GM18909 (cell line): ENCODE data around the gene TNPO2.

ENCODE experiments used
- ATAC-seq: cut with Tn5 transposase; IDR thresholded peaks from one replicate; pipeline ENCODE4 v1.9.1; 2021; ENCODE audit warnings: mild to moderate bottlenecking; ENCODE audit not compliant: unreplicated experiment, poor library complexity

Gene TNPO2

DNA sequence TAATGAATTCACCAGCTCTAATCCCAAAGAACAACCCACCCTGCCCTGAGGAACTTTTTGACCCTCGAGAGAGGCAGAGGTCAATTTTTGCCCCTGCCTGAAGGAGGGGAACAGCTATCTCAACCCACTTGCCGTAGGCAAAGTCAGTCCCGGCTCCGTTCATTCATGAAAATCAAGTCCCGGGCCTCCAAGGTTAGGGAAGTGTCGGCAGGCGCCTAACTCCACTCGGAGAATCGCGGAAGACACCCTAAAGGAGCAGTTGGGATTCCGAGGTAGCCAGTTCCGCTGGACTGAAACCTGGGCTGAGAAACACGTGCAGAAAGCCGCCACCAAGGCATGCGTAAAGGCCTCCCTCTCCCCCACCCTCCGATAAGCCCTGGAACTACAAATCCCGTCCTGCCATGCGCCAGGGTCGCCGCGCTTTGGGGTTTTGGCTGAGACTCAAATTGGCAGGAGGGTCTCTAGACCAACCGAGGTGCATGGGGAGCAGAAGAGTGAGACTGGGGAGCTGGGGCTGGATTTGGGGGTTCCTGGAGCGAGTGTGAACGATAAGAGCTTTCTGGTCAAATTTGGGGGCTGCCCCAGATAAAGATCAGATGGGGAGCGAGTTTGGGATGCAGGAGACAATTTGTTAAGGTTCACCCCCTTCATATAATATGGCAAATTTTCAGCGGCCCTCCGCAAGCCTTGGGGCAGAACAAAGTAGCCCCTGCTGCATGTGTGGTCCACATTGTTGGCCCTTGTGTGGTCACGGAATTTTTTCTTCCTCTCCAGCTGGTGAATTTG, at the start of gene TNPO2:
TNPO2 (minus strand) TSS at position 292 of the 786 bp plus-strand sequence. CDS start 2,955 bp downstream, outside the sequence.
- ATAC-seq: no peak

DNA sequence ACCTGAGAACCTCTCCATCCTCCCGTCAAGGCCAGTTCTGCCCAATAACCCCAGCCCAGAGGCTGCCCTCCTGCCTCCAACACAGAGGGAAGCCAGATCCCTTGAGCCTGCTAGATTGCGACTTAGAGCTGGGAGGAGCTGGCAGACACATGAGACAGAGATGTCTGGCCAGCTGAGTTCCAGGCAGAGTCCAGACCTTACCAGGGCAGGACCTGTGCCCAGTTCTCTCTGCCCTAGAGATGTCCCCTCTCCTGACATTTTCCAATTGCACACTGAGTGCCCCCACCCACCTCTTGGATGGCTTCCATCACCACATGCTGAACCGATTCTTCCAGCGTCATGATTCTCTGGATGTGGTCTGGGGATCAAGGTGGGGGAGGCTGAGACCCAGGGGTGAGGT, 48.6 kb upstream of the TNPO2 start:
- ATAC-seq: no peak

DNA sequence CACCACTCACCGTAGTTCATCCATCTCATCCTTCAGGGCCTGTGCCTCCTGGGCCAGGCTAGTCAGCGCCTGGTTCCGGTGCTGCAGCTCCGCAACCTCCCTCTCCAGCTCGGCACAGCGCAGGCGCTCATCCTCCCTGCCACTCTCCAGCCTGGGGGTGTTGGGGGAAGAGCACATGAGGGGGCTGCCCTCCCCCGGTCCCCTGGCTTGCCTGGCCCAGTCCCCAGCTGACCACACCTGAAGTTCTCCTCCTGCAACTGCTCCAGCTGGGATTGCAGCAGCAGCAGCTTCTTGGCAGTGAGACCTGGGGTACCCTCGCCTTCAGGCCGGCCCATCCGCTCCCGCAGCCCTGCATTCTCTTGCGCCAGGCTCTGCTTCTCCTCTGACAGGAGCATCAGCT, 47.2 kb upstream of the TNPO2 start:
- ATAC-seq: no peak

DNA sequence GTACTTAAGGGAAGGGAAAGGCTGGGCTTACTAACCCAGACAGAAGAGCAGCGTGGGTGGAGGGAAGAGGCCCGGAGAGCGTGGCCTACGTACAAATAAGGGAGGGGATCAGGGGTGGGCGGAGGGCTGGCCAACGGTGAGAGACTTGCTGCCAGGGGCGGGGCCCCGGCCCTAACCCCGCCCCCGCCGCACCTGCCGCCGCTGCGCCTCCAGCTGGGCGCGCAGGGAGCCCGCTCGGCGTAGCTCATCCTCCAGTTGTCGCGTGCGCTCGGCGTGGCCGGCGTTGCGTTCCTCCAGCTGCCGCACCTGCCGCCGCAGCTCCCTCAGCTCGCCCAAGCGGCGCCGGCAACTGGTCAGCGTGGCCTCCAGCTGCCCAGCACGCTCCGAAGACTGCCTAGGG, 46.0 kb upstream of the TNPO2 start:
- no peak for ATAC-seq

DNA sequence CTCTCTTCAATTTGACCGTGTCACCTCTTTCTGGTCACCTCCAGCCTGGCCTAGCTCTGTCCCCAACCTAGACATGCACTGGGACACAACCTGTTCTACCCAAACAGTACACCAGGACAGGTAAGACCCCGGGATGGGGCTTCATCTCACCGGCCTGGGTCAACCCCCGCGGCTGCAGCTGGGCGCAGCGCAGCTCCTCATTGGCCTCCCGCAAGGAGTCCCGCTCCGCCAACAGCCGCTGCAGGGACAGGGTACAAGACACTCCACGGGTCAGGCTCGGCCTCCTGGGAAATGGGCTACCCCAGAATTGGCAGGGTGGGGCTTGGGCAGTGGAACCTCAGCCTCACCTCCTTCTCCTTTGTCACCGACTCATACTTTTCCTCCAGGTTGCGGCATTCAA, 43.9 kb upstream of the TNPO2 start:
- no peak for ATAC-seq

DNA sequence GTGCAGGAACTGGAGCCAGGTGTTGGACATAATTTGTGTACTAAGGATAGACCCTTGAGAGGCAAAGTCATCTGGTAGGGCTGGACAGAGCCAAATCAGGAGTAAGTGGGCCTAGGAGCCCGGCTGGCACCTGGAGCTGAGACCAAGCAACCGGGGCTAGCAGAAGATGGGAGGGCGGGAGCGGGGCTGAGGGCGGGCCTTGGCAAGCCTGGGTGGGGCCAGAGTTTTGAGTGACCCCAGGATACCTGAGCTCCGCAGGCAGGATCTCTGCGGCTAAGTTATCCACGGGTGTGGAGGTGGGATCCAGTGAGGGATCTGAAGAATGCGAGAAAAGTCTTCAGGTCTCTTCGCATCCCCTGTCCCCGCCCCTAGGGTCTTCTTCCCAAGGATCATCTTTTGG, 43.4 kb upstream of the TNPO2 start:
- ATAC-seq: no peak

DNA sequence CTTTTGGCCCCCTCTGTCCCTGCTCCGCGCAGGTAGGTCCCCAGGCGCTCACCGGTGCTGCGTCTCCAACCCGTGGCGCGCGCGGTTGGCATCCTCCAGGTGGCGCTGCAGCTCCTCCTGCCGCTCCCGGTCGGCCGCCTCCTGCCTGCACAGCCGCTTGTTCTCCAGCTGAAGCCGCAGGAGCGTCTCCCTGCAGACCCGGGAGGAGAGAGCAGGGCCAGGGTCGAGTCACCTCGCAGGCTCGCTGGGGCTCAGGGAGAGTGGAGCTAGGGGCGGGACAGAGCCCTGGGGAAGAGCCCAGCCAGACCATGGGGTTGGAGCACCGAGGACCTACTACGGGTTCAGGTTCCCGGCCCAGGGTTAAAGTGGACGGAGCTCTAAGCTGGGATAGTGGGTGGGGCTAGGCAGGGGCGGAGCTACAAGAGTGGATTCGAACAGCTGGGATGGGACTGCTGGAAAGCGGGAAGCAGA, 42.4 kb upstream of the TNPO2 start:
- ATAC-seq: no peak

DNA sequence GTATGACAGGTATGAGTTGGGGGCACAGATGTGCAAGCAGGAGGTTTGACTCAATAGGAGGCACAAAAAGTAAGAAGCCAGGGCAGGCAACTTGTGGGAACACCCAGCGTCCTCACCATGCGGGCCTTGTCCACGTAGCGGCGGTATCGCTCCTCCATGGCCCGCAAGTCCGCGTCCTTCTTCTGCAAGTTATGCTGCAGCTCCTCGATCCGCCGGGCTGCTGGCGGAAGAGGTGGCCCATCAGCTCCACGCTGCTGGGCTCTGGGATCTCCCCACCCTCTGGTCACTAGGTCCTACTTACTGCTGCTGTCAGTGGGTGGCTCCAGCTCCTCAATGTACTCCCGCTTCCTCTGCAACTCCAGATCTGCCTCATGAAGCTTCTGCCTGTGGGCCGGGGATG, 41.0 kb upstream of the TNPO2 start:
- ATAC-seq: no peak

DNA sequence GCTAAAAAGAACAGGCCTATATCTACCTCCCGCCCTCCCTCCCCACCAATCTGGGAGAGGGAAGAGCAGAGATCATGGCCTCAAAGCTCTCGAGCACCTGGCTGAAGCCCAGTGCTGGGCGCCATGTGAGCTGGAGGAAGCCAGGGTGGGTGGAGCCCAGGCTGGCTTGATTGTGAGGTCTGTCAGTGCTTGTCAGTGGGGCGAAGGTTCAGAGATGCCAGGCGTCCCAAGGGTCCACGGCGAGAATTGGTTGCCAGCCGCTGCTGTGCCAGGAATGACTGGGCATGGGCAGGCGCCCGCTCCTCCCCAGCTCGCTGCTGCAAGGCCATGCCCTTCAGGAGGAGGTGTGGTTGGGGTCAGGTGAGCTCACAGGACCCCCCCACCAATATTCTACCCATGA, 39.4 kb upstream of the TNPO2 start:
- ATAC-seq: no peak

DNA sequence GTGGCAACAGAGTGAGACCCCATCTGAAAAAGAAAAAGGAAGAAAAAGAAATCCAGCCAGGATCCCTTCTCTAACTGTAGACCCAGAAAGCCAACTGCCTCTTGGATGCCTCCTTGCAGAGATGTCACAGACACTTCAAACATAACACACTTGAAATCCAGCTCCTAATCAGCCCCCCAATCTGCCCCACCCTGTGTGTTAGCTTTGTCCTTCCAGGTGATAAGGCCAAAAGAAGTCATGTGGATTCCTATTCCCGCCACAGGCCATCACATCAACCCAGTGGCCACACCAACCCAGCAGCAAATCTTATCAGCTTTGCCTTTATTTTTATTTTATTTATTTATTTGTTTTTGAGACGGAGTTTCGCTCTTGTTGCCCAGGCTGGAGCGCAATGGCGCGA, 36.0 kb upstream of the TNPO2 start:
- no peak for ATAC-seq

DNA sequence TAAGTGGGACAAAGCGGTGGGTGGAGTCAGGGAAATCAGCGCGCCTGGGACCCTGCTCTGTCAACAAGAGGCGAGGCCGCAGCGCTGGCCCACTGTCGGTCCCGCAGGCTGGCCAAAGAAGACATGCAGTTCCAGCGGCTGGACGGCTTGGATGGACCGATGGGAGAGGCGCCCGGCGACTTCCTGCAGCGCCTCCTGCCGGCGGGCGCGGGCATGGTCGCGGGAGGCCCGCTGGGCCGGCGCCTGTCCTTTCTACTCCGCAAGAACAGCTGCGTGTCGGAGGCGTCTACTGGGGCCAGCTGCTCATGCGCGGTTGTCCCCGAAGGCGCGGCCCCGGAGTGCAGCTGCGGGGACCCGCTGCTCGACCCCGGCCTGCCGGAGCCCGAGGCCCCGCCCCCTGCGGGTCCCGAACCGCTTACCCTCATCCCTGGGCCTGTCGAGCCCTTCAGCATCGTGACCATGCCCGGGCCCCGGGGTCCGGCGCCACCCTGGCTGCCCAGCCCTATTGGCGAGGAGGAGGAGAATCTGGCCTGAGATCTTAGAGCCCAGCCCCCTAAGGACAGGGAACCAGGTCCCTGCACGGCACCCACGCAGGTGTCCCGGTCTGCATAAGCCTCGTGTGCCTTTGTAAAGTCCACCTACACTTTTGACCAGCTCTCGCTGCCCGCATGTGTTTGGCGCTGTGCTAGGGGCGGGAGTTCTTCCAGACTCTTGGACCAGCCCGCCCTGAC, 34.0 kb upstream of the TNPO2 start:
- no peak for ATAC-seq

DNA sequence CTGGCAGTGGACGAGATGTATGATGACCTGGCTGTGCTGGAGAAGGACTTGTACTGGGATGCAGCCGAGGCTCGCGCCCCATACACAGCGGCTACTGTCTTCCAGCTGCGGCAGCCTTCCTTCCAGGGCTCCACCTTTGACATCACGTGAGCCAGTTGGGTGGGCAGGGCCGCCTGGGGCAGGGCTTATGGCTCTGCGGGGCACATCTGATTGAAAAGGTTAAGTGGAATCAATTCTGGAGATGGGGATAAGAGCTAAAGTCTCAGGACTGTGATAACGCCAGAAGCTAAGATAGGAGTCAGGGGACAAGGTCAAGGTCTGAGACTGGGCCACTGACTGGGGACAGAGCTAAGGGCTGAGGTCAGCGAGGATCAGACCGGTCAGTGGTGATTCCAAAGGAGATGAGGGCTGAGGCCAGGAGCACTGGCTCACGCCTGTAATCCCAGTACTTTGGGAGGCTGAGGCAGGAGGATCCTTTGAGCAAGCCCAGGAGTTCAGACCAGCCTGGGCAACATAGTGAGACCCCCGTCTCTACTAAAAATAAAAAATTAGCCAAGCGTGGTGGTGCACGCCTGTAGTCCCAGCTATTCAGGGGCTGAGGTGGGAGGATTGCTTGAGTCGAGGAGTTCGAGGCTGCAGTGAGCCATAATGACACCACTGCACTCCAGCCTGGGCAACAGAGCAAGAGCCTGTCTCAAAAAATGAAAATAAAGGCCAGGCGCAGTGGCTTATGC, 32.6 kb upstream of the TNPO2 start:
- no peak for ATAC-seq

DNA sequence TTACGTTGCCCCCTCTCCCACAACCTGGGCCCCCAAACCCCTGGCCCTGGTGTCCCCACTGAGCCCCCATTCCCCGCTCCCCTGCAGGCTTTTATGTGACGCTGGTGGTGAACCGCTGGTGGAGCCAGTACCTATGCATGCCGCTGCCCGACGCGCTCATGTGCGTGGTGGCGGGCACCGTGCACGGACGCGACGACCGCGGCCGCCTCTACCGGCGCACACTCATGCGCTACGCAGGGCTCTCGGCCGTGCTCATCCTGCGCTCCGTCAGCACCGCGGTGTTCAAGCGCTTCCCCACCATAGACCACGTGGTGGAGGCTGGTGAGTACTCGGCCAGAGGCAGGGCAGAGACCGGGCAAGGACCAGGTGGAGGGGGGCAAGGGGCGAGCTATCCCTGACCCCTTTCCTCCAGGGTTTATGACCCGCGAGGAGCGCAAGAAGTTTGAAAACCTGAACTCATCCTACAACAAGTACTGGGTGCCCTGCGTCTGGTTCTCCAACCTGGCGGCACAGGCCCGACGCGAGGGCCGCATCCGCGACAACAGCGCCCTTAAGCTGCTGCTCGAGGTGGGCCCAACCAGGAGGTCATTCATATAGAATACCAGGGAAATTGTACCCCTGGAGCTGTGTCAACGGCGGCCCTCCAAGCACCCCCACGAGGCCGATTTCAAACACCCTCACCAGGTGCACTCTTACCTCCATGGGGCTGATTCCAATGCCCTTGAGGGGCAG, 30.9 kb upstream of the TNPO2 start:
- no peak for ATAC-seq

DNA sequence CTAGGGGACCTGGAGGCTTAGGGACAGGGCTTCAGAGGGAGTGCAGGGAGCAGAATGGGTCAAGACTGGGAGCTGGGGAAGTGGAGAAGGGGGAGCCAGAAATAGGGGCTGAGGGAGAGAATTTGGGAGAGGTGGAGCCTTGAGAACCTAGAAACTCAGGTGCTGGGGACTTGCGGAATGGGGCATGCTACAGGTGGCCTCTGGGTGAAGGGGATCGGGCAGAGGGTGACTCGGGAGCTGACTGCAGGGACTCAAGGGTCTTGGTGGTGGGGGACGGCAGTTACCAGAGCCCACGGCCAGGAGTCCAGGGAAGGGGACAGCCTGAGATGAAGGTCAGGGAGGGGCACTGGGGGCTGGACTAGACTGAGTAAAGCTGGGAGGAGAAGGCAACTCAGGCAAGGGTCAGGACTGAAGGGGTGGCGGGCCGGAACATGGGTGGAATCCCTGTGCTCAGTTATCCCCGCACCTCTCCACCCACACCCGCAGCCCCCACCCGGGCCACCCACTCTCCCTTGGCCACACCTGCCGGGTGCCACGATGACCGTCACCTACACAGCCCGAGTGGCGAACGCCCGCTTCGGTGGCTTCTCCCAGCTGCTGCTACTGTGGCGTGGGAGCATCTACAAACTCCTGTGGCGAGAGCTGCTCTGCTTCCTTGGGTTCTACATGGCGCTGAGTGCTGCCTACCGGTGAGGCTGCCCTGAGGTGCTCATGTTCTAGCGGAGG, 28.5 kb upstream of the TNPO2 start:
- ATAC-seq: no peak

DNA sequence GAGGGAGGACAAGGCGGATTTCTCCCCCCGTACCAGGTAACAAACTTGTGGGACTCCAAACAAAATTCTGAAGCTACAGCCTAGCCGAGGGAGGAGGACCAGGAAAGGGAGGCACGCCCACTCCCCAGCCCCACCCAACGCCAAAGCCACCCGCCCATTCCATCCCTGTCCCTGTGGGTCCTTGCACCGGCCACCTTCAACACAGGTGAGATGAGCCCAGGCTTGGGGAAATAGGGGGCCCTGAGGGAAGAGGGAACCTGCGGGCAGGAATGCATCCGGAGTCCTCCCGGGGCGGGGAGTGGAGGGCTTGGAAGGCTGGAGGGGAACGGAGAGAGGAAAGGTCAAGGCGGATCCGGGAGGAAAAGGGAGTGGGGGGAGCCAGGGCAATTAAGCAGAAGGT, 27.9 kb upstream of the TNPO2 start, which contains the start of gene BEST2:
BEST2 (plus strand) TSS at position 157 of the 400 bp plus-strand sequence. CDS start 802 bp downstream, outside the sequence.
- ATAC-seq: no peak

DNA sequence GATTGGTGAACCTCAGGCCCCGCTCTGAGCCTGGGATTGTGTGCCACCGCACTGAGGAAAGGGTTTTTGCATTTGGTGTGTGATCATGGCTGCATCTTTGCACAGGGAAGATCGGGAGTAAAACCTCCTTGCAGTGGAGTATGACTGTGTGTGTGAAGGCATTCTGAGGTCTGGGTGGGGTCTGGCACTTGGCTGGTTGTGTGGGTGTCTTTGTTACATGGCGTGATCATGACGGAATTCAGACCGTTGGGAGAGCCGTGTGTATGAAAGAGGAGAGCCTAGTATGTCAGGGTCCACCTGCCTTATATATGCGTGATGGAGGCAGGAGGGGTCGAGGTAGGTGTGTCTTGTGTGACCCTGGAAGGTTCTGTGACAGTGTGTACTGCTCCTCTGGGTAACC, 27.1 kb upstream of the TNPO2 start:
- no peak for ATAC-seq

DNA sequence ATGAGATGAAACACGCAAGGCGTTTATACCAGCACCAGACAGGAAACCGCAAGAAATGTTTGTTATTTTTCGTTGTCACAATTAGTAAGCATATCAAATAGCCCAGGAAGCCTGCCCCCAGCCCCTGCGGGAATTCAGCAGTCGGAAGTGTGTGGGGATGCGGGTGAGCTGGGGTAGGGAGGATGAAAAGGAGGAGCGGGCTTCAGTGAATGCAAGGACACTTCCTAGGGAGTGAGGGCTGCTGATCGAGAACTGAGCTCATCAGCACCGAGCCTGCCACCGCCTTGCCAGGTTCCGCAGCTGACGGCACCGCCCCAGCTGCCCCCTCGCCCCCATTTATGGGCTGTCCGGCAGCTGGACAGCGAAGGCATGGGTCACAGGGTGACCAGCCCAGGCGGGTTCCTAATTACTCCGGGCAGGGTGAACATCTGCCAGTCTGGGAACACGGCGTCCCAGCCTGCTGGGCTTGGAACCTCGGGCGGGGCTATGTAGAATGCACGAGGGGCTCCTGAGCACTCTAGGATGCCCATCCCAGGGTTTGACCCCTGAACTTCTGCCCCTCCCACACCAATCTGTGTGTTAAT, 26.3 kb upstream of the TNPO2 start:
- ATAC-seq: no peak

DNA sequence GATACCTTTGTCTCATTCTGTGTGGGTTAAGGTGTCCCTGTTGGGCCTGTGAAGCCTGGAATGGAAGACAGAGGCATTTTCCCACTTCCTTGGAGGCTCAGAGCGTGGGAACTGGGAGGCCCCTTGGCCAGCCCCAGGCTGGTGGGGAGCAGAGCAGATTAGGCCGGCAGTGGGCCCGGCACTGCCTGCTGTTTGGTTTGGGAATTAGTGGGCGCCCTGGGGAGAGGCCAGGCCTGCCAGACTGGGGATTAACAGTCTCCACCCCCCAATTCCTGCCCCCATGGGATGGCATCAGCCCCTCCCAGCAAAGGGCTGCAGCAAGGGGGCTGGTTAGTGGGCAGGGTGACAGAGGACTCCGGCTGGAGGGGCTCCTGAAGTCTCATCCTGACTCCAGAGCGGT, 24.8 kb upstream of the TNPO2 start:
- no peak for ATAC-seq

DNA sequence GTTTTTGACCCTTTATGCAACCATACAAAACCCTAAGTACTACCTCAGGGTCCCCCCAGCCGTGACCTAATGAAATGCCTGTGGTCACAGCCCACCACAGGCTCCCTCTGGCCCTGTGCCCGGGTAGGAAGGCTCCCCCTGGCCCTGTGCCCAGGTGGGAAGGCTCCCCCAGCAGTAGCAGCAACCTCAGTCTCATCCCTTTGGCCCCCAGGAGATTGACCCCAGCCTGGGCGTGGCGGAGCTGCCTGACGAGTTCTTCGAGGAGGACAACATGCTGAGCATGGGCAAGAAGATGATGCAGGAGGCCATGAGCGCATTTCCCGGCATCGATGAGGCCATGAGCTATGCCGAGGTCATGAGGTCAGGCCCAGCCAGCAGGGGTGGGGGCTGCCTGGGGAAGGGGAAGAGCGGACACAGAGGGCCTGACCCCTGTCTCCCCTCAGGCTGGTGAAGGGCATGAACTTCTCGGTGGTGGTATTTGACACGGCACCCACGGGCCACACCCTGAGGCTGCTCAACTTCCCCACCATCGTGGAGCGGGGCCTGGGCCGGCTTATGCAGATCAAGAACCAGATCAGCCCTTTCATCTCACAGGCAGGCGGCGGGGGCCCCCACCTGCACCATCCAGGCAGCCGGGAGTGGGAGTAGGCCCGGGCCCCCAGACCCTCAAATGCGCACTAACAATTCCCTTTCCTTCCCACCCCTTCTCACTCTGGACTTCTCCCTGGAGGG, 21.6 kb upstream of the TNPO2 start:
- no peak for ATAC-seq
